22Rv1 (cell line): ENCODE measurements around the gene DPH1.

ENCODE experiments used
- CTCF ChIP-seq: fragments of 450-650 bp; IDR thresholded peaks from 2 replicates; pipeline ENCODE4 v1.5.1; 2017; ENCODE audit warnings: mild to moderate bottlenecking
- ZFX ChIP-seq: fragments of 450-650 bp; IDR thresholded peaks from 2 replicates; pipeline ENCODE4 v1.6.1; 2017; ENCODE audit warnings: antibody characterized with exemption, borderline replicate concordance

DNA sequence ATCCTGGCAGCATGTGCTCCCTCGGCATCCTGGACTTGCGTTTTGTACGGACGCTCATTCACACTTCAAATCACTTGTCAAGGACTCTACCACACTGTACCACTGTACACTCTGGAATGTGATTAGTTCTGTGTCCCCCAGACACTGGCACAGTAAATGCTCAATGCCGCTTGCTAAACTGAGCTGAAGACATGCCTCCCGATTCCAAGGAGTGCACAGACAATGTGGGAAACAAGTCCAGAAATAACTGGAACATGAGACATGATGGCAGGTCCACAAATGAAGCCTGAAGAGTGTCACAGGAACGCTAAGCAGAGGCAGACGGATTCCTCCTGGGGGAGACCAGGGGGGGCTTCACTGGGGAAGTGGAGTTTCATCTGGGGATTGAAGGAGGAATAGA is 47.1 kb downstream of the DPH1 start:
- TF ChIP-seq CTCF = no peak
- no peak for TF ChIP-seq ZFX
